ENCODE results near the gene CMTR1.
"Not testable (repeated sequence)": the region's sequence is repeated elsewhere in the genome, so short reads cannot be mapped to it uniquely, and the experiment has no call there.

Gene CMTR1

GRCh38 chr6:37432916-37433656, at the start of gene CMTR1:
Gene CMTR1, plus strand, starts transcription at chr6:37433221. Its CDS starts 2,409 bp downstream, at chr6:37435630.
- DNase-seq = peak; percentile 80

DNA sequence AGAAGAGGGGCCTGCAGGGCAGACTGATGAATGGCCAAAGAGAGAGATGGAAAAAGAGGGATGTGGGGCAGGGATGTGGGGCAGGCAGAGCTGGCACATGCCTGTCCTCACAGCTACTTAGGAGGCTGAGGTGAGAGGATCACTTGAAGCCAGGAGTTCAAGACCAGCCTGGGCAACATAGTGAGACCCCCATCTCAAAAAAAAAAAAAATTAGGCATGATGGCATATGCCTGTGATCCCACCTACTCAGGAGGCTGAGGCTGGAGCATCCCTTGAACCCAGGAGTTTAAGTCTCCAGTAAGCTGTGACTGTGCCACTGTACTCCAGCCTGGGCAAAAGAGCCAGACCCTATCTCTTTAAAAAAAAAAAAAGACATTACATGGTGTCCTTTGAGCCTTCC, 44.4 kb upstream of the CMTR1 start:
- DNase-seq = no peak

GRCh38 chr6:37389857-37390256, 43.2 kb upstream of the CMTR1 start:
- DNase-seq = no peak

DNA sequence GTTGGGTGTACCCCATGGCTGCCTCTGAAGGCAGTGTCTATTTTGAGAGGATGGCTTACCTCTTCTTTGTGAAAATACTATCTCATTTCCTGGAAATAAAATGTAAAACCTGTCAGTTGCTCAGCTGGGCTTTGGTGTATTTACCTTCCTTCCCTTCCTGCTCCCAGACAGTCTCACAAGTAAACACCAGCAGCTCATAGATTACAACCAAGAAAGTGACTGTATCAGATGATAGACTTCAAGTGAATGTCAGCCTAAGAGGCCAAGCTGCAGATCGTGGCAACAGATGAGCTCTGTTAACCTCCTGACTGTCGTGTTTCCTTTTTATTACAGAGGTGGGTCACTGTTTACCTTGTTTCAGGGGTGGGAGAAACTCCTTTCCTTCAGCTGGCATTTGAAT, 41.9 kb upstream of the CMTR1 start:
- DNase-seq = no peak

GRCh38 chr6:37392821-37393220, 40.2 kb upstream of the CMTR1 start:
- no peak for DNase-seq

- no peak for DNase-seq
These were observed 39.6 kb upstream of the CMTR1 start for GRCh38 chr6:37393381-37393929.

DNA sequence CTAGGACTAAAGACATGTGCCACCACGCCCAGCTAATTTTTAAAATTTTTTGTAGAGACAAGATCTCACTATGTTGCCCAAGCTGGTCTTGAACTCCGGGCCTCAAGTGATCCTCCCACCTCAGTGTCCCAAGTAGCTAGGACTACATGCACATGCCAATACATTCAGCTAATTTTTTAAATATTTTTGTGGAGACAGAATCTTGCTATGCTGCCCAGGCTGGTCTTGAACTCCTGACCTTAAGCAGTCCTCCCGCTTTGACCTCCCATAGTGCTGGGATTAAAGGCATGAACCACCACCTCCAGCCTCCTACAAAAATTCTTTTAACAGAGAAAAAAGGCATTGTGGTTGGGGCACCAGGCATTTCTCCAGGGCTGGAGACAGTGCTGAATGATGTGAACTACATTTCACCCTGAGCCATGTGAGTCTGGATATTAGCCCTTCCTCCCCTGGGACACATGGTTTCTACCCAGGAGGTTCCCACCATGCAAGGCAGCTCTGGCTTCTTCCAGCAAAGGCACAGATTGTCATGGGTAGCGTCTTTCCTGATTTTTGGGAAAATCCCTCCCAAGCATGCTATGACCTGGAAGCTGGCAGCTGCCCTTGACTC, 36.3 kb upstream of the CMTR1 start:
- no peak for DNase-seq

GRCh38 chr6:37399131-37399530, 33.9 kb upstream of the CMTR1 start:
- no peak for DNase-seq

GRCh38 chr6:37399795-37400490, 33.1 kb upstream of the CMTR1 start:
- no peak for DNase-seq

DNA sequence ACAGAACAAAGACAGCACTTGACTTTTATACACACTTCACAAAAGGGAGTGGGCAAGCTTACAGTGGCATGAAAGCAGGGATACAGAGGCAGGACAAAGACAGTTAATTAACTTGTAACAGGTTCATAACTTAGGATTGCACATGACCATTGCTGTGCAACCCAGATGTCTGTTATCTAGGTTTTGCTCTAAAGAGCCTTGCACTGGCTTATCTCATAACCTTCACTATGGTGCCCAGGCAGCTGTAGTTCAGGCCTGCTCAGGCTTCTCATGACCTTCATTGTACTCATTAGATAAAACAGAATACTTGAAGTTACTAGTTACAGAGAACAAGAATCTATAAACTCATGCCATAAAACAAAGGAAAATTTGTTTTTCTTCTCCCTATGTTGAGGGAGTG, 31.4 kb upstream of the CMTR1 start:
- not testable (repeated sequence) for DNase-seq

DNA sequence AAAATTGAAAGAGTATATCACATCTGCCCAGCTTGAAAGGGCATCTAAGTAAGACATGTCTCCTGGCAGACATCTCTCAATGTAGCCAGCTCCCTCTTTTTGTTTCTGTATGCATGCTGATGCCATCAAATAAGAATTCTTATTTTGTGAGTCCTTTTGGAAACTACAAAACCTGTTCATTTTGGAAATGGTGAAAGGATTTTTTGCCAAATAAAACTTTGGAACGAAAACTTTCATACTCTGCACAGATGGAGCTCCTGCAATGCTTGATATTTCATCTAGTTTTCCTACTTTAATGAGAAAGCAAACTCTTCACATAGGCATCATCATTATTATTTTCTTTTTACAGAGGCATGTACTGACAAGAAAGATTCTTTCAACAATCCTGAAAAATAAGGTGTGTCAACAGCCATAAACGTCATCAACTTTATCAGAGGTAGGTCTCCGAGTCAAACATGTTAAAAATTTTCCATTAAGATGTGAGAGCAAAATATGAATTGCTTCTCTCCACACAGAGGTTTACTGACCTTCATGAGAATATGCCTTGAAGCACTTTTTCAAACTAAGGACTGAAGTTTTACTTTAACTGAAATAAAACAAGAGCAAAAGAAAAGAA, 26.2 kb upstream of the CMTR1 start:
- DNase-seq = no peak

- peak; percentile 12 for DNase-seq
These were observed 25.1 kb upstream of the CMTR1 start for GRCh38 chr6:37407948-37408347.

- no peak for DNase-seq
These were observed 23.5 kb upstream of the CMTR1 start for GRCh38 chr6:37409501-37409900.

DNA sequence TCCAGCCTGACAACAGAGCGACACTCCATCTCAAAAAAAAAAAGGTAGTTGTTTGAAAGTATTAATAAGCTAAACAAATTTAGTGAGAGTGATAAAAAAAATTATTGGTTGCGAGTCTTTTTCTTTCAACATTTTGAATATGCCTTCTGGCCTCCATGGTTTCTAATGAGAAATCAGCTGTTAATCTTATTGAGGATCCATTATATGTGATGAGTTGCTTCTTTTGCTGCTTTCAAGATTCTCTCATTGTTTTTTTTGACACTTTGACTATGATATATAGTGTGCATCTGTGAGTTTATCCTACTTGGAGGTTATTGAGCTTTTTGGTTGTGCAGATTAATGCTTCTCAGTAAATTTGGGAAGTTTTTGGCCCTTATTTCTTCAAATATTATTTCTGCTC, 15.6 kb upstream of the CMTR1 start:
- DNase-seq = no peak

GRCh38 chr6:37418722-37419121, 14.3 kb upstream of the CMTR1 start:
- no peak for DNase-seq

GRCh38 chr6:37426058-37426944, 6.7 kb upstream of the CMTR1 start:
- no peak for DNase-seq

DNA sequence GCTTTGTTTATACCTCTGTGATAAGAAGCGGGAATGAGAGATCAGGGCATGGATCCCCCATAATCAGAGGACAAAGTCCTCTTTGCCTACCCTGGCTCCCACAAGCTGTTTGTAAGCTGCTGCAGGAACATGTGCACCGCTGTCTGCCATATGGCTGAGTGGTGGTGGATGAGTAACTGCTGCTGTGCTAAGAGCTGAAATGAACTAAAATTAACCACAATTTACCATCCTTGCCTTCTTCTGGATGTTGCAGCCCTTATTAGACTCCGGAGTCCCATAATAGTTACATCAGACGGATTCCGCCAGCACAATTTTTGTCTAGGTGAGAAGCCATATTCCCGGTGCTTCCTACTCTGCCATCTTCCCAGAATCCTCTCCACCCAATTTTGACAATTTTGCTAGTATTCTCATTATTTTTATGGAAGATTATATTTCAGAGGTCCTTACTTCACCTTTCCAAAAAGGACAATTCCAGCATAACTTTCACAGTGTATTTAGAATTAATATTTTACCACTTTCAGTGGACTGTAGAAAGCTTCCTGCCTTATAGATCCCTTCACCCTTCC, 6.0 kb upstream of the CMTR1 start:
- DNase-seq = peak; percentile 48

- no peak for DNase-seq
These were observed 3.7 kb upstream of the CMTR1 start for GRCh38 chr6:37429352-37429750.

DNA sequence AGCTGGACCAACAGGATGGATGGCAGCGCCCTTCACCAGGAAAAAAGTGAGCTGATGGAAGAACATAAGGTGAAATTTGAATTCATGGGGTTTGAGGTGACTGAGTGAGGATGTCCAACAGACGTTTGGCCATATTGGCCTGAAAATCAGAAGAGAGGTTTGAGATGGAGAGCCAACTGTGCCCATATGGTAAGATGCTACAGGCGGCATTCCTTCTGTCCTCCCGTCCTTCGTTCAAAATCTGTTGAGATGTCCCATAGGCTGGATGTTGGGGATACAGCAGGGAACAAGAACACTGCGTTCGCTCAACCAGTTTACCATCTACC, 468 bp upstream of the CMTR1 start:
- DNase-seq = no peak

GRCh38 chr6:37433657-37434271, 743 bp downstream of the CMTR1 start:
- DNase-seq = no peak

DNA sequence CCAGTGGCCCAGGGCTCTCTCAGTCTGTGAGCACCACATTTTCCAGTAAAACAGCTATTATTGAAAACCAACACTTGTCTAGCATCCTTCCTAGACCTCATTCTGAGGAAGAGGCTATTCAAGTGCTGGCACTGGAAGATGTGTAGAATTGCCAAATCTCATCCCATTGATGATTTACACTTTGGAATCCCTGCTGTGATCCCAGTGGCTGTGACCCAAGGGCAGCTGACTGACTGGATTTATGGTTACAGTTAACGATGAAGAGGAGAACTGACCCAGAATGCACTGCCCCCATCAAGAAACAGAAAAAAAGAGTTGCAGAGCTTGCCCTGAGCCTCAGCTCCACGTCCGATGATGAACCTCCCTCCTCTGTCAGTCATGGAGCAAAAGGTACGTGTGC, 2.4 kb downstream of the CMTR1 start:
- no peak for DNase-seq

DNA sequence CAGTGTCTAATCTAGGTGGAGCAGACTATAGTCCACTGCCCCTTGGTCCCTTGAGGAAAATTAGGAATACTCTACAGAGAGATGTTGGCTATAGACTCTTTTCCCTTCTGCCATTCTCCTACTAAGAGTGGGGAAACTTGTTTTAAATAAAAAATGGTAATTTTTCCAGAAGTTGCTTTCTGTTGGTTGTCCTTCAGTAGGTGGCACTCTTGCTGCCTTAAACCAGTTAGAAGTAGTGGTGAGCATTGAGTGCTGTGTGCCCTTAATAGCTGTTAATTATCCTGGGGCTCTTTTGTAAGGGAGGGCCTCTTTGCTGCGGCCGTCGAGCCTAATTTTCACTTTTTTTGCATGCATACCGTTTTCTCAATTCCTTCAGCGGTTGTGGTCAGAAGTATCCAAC, 2.8 kb downstream of the CMTR1 start:
- DNase-seq = no peak
